Inflammatory macrophage treated with lipopolysaccharide for 1 hour (primary cell): ENCODE data around the gene ZNF511.
"Not testable (repeated sequence)": the region's sequence is repeated elsewhere in the genome, so short reads cannot be mapped to it uniquely, and the experiment has no call there.

Experiments used
- DNase-seq, 2 donors: peaks; one replicate each; pipeline ENCODE4 v3.0.0-alpha.2; 2020 to 2022

ZNF511 gene, protein sequence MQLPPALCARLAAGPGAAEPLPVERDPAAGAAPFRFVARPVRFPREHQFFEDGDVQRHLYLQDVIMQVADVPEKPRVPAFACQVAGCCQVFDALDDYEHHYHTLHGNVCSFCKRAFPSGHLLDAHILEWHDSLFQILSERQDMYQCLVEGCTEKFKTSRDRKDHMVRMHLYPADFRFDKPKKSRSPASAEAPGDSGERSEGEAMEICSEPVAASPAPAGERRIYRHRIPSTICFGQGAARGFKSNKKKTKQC

DNA sequence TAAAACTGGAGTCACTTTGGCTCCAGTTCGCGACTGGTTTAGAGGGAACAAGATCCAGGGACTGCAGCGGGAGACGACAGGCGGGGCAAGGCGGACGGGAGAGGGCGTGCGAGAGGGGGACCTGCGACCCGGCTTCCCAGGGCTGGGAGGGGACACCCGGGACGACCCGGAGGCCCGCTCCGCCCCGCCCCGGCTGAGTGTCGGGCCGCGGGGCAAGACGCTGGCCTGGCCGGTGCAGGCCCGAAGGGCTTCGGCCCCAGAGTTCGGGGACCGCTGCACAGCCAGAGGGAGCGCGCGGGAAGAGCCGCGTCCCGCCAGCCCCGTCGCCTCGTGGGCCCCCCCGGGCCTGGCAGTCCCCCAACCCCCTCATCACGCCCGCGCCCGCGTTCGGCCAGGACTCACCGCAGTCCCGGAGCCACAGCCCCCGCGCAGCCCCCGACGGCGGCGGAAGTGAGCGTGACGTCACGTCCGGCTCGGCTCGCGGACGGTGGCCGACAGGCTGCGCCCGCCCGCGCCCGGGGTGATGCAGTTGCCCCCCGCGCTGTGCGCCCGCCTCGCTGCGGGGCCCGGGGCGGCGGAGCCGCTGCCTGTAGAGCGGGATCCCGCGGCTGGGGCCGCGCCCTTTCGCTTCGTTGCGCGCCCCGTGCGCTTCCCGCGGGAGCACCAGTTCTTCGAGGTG lies at the start of gene ZNF511, which contains the start of gene TUBGCP2:
TSS of gene ZNF511 (plus strand) at position 494 of the 679 bp plus-strand sequence. CDS start at position 524, 30 bp downstream.
TSS of gene TUBGCP2 (minus strand) at position 452 of the 679 bp plus-strand sequence. CDS start 5,931 bp downstream, outside the sequence.
- peak; percentile 80 to 88 for DNase-seq

DNA sequence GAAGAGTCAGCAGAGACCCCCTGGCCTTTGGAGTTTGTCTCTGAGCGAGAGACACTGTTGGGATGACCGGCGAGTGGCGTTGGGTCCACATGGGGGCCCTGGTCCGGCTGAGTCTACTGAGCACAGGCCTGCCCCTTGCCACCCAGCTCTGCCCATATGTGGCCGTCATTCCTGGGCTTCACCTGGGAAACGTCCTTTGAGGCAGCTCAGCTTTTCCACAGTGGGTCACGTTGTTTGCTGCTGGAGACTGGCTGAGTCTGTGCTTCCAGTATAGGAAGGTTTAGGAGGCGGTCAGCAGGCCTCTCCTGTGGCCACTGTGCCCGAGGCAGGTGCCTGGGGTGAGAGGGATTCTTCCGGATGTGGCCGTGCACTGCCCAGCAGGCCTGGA lies 49.1 kb upstream of the ZNF511 start:
- DNase-seq = no peak

DNA sequence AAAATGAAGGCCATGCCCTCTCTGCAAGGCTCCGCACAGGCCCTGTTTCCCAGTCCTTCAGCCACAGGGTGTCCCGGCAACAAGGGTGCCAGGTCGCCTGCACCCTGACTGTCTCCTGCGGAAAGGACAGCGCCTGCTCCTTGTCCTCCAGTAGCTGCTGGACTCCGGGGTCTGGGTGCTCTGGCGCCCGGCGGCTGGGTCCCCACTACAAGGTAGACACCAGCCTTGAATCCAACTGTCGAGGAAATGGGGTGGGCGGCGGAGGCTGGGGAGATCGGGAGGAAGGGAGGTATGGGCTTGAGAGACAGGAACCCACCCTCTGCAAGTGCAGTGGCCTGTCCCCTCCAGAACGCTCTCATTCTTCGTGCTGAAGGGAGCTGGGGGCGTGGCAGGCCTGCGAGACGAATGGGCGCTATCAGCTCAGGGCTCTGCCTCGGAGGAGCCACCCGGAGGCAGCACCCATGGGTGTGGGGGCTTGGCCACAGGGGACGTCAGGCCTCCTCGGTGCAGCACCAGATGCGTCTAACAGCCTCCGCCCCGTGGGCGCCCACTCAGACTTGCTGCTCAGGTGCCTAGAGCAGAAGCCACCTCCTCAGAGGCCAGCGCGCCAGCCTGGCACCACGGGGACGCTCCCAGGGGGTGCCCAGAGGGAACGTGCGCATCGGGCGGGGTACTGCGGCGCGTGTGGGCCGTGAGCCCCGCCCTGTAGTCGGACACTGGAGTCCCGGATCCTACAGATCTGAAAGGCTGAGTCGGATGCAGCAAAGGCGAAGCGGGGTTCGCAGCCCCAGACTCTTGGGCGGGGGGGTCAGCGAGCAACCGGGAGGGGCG lies 47.6 kb upstream of the ZNF511 start:
- peak; percentile 55 to 67 for DNase-seq

DNA sequence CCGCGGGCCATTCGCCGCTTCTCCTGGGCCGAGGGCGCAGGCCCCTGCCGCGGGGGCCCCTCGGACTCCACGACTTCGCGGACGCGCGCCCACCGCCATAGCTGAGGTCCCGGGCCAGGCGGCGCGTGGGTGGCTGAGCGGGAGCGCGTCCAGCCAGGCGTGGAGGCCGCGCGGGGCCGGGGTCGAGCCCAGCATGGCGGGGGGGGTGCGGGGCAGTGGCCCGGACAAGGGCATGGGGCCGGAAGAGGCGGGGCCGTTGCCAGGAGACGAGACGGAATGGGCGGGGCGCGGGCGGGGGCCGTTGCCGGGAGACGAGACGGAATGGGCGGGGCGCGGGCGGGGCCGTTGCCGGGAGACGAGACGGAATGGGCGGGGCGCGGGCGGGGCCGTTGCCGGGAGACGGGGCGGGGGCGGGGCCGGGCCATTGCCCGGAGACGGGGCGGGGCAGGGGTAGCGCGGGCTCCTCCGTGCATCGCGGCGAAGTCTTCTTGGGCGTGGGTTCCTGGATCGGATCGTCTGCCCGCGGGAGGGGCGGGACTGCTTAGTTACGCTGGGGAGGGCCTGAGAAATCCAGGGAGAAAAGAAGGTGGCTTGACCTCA lies 46.9 kb upstream of the ZNF511 start:
- DNase-seq = peak; percentile 67 to 68

DNA sequence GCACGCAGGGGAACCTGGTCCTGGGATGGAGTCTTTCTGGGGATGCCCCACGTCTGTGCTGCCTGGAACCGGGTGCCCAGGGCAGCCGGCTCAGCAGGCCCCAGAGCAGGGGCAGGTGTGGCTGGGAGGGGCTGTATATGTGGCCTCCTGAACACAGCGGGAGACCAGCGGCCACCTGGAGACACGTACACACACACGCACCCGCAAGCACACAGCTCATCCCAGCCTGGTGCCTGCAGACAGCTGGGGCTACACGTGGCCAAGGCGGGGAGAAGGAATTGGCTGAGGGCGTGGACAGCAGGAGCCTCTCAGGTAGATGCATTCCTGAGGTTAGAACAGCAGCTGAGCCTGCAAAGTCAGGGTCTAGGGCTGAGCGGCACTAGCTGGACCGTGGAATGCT lies 46.0 kb upstream of the ZNF511 start:
- no peak for DNase-seq

DNA sequence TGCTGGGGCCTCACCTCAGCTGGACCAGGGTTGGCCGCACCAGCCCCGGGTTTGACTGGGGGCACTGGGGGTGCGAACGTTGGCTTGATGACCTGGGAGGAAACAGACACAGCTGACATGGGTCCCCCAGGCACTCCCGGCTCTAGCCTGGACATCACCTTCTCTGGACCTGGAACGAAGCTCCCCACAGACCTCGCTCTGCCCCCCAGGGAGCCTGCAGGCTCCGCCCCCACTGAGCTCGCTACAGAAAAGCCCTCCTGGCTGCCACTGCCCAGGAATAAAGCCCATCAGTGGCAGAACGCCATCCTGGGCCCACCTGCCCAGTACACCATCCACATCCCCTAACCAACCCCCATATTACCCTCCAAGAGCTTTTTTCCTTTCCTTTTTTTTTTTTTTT lies 45.0 kb upstream of the ZNF511 start:
- DNase-seq = no peak

DNA sequence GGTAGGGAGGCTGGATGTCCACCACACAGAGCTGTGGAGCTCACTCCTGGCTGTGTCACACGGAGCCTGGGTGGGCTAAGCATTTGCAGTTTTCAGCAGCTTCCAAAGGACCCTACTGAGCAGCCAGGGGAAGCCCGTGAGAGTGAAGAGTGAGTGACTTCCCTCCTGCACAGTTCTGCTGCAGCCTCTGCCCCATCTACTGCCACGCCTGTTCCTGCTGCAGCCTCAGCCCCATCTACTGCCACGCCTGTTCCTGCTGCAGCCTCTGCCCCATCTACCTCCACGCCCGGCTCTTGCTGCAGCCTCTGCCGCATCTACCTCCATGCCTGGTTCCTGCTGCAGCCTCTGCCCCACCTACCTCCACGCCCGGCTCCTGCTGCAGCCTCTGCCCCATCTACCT lies 44.3 kb upstream of the ZNF511 start:
- DNase-seq = peak in 1 of 2 donors; percentile 48

DNA sequence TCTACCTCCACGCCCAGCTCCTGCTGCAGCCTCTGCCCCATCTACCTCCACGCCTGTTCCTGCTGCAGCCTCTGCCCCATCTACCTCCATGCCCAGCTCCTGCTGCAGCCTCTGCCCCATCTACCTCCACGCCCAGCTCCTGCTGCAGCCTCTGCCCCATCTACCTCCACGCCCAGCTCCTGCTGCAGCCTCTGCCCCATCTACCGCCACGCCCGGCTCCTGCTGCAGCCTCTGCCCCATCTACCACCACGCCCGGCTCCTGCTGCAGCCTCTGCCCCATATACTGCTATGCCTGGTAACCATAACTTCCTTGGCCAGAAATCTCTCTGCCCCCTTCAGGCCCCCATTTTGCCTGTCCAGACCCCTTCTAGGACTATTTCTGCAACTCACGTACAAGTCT lies 43.7 kb upstream of the ZNF511 start:
- DNase-seq = not testable (repeated sequence)

DNA sequence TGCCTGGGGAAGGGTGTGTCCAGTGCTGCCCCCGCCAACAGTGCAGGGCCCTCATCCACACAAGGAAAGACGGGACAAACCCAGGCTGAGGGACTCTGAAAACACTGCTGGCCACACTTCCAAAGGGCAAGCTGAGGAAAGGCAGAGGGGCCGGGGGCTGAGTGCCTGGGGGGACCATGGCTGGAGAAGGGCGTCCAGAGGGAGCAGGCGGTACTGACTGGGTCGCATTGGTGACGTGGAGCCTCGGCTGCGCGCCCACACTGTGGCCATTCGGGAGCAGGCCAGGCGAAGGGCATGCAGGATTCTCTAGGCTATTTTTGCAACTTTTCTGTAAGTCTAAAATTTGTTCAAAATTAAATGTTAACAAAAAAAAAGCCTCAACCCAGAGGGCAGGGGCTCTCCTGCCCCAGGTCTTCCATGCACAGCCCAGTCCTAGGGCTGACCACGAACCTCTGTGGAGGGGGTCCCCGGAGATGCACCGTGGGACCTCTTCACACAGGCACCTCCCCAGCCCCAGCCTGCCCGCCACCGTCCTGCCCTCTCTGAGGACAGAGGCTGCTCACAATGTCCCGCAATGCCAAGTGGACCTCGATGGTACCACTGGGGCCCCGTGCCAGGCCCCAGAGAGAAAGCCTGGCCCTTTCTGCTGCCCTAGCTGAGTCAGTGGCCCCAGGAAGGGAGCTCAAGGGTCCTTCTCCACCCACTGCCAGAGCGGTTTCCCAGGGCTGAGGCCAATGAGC lies 42.5 kb upstream of the ZNF511 start:
- DNase-seq = no peak

DNA sequence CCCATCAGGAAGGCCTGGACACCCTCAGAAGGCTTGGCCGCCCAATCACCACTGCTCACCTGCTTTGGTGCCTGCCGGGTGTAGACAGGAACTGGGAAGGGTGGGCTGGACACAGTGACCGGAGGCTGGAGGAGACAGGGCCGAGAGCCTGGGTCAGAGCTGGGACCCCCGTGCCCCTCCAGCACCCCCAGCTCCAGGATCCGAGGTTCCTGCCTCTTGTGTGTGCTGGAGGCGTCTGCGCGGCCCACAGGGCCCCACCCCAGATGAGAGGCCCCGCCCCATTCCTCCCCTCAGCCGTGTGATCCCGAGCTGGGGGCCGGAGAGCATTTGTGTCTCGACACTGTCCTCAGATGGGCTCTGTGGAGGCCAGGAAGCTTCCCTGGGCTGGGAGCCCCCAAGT lies 41.4 kb upstream of the ZNF511 start:
- DNase-seq = no peak

DNA sequence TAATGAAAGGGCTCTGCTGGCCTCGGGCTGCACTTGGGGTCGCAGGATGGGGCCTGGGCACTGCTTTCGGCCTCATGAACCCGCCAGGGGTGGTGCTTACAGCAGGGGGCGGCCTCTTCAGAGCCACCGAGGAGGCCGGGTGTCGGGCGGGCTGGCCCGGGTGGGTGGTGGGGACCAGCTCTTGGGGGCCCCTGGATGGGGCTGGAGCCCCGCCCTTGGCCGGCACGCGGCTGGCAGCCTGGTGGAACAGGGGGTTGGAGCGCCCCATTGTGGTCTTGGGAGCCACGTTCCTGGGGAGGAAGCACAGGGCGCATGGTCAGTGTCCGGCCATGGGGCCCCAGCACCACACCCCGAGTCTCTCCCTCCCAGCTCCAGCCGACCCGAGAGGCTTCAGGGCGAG lies 40.9 kb upstream of the ZNF511 start:
- DNase-seq = no peak

DNA sequence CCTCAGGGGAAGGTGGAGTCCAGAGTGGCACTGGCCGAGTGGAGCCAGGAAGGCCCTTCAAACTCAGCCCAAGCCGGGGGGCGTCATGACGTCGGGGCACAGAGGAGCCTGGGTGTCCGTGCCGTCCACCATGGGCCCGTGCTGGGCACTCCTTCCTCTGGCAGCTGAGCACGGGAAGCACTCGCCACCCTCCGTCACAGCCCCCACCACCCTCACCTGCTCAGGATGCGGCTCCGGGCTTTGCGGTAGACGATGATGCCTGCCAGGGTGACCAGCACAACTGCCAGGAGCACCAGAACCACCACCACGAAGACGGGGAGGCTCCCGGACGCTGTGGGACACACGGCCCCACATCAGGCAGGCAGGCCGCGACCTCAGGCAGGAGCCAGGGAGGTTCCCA lies 40.2 kb upstream of the ZNF511 start:
- DNase-seq = no peak

DNA sequence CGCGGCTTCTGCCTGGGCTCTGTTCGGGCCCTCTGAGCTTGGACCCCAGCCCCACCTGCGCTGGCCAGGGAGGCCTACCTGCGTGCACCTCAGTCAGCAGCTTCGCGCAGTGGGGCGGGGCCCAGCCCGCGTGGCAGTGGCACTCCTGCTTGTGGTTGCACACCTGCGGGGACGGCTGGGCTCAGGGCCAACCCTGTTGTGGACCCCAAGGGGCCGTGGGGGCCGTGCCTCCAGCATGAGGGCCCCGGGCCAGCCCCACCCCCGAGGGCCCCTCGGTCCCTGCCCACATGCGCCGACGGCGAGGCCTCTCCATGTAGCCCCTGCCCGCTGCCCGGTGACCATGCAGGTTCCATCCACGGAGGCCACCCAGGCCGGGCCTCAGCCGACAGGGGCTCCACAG lies 39.3 kb upstream of the ZNF511 start:
- no peak for DNase-seq

DNA sequence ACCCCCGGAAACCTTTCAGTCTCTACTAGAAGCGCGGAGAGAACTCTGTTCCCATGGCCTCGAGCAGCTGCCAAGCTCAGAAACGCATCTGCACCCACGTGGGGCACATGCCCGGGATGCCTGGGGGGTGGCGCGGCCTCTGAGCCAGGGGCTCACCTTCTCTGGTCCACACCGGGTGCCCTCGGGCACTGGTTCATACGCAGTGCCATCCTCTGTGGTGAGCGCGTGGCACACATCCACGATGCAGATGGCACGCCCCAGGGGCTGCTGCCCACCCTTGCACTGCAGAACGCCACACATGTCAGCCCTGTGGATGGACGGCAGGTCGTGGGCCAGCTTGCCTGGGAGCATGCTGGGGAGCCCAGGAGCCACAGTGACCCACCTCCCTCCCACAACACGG lies 38.5 kb upstream of the ZNF511 start:
- DNase-seq = no peak

DNA sequence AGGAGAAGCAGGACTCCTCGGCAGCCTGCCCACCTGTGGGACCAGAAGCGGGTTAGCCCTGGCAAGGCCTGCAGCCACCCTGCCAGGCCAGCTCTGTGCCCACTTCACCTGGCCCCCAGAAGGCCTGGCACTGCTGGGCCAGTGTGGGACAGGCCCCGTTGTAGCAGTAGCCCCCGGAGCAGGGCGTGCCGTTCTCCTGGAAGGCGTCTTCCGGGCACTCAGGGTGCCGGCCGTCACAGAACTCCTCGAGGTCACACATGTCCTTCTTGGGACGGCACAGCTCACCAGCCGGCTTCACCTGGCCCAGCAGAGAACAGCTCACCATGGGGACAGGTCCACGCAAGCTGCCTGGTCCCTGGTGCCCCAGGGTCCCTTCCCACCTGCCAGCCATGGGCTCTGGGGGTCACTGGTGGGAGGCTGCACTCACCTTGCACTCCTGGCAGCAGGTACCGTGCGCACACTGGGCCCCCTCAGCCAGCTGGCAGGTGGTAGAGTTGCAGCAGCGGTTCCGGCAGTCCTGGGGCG lies 37.9 kb upstream of the ZNF511 start:
- no peak for DNase-seq

DNA sequence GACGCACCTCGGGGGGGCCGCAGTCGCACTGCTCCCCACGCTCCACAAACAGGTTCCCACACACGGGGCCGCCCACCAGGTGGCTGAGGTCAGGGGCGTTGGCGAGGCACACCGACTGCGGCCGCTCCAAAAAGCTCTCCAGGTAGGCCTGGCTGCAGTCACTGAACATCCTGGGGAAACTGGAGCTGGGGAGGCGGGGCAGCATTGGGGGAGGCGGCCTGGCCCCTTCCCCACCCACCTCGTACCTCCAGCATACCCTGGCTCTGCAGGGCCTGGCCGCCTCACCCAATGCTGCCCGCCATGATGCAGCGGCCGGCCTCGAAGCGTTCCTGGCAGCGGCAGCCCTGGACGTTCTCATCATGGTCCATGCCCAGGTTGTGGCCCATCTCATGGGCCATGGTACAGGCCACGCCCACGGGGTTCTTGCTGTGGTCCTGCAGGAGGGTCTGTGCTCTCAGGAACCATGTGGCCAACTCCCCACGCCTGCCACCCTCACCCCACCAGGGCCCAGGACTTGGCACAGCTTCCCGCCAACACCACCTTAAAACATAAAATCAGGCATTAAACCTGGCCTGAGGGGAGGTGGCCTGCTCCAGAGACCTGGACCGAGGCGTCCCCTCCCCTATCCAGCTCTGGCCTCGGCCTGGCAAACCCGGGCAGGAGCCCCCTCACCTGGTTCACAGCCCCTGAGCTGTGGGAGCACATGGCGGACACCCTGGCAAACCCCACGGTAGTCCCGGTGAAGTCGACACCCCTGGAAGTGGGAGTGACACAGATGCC lies 37.0 kb upstream of the ZNF511 start:
- DNase-seq = no peak

DNA sequence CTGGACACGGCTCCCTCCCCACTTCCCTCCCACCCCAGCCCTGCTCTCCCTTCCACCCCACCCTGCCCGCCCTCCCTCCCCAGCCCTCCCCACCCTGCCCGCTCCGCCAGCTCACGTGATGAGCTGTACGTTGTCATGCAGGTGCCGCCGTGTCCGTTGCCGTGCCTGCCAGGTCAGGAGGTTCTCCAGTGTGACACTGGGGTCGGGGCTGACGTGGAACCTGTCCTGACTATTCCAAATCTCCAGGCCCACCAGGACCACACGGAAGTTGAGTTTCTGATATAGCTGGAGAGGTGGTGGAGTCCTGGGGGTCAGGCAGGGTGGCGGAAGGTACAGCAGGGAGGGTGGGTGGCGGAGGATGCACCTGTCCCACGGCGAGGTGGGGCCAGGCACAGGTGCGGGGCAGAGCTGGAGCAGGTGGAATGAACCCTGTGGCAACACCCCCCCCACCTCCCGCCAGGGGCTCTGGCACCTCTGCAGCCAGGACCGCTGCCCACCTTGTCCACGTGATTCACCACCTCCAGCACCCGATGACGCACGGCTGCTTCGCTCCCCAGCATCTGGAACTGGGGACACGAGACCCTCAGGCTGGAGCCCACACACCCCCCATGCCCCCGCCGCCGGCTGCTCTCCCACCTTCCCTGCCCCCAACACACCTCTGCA lies 36.3 kb upstream of the ZNF511 start:
- no peak for DNase-seq

DNA sequence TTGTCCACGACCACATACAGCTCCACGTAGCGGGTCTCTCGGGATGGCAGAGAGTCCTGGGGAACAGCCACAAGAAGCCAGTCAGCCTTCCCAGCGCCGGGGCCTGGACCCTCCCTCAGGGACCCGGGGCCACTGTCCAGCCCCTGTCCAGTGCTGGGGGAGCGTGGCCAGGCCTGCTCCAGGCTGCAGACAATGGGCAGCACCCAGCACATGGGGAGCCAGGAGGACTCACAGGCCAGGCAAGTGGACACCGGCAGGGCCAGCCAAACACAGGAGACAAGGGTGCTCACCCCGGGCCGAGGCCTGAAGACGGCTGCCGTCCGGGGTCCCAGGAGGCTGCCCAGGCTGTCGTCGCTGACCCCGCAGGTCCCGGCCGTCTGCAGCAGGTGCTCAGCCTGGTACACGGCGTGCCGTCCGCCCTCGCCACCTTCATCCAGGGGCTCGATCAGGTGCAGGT lies 35.7 kb upstream of the ZNF511 start:
- no peak for DNase-seq

DNA sequence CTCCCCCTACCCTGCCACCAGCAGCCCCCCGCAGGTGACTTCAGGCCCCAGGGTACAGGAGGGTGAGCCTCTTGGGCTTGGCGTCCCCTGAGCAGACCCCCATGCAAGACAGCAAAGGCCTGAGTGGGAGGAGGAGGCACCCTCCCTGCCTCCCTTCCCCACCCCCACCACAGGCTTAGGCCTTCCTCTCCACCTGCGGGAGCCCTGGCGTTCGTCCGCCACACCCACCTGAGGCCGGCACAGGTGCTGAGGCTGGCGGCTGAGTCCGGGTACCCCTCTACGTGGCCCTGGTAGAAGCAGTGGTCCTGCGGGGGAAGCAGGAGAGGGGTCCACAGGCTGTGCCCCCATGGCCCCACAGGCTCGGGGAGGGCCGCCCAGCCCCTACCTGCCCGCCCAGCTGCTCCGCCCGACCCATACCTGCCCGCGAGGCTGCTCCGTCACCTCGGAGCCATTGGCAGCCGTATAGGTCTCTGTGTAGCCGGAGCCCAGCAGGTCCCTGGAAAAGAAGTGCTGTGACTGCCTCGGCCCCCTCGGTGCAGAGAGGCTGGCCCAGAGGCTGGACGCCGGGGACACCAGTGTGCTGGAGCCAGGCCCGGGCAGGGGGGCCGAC lies 35.1 kb upstream of the ZNF511 start:
- DNase-seq = no peak
